Retina (tissue), 1 donor: ENCODE data around the gene SH3PXD2B.
"Not testable (repeated sequence)": the region's sequence is repeated elsewhere in the genome, so short reads cannot be mapped to it uniquely, and the experiment has no call there.

Source experiments
- DNase-seq: peaks from one replicate; pipeline ENCODE4 v3.0.0-alpha.2; 2016

Gene SH3PXD2B

GRCh38 chr5:172485511-172486202, 31.3 kb upstream of the SH3PXD2B start:
- DNase-seq, result no peak

- no peak for DNase-seq
These were observed 30.3 kb upstream of the SH3PXD2B start for GRCh38 chr5:172484664-172485063.

GRCh38 chr5:172482156-172483020, 28.1 kb upstream of the SH3PXD2B start:
- DNase-seq, result no peak

- no peak for DNase-seq
These were observed 26.9 kb upstream of the SH3PXD2B start for GRCh38 chr5:172481011-172481800.

GRCh38 chr5:172479784-172480115, 25.4 kb upstream of the SH3PXD2B start:
- DNase-seq, result no peak

- DNase-seq, result peak; percentile 83
These were observed 24.9 kb upstream of the SH3PXD2B start for GRCh38 chr5:172479034-172479783.

GRCh38 chr5:172478695-172479033, 24.3 kb upstream of the SH3PXD2B start:
- not testable (repeated sequence) for DNase-seq

- no peak for DNase-seq
These were observed 23.9 kb upstream of the SH3PXD2B start for GRCh38 chr5:172478256-172478655.

GRCh38 chr5:172477466-172477865, 23.1 kb upstream of the SH3PXD2B start:
- DNase-seq, result no peak

GRCh38 chr5:172474293-172474692, 20.0 kb upstream of the SH3PXD2B start:
- no peak for DNase-seq

GRCh38 chr5:172473427-172473826, 19.1 kb upstream of the SH3PXD2B start:
- DNase-seq, result no peak

- no peak for DNase-seq
These were observed 15.4 kb upstream of the SH3PXD2B start for GRCh38 chr5:172469697-172470096.

- no peak for DNase-seq
These were observed 11.7 kb upstream of the SH3PXD2B start for GRCh38 chr5:172466062-172466461.

GRCh38 chr5:172463031-172463430, 8.7 kb upstream of the SH3PXD2B start:
- DNase-seq, result no peak

- DNase-seq, result no peak
These were observed 5.4 kb upstream of the SH3PXD2B start for GRCh38 chr5:172459783-172460165.

- DNase-seq, result peak; percentile 65
These were observed 4.9 kb upstream of the SH3PXD2B start for GRCh38 chr5:172458976-172459782.

- no peak for DNase-seq
These were observed 1.9 kb upstream of the SH3PXD2B start for GRCh38 chr5:172456076-172456722.

- no peak for DNase-seq
These were observed 1.3 kb upstream of the SH3PXD2B start for GRCh38 chr5:172455511-172456061.

GRCh38 chr5:172455087-172455381, 709 bp upstream of the SH3PXD2B start:
- no peak for DNase-seq

- peak; percentile 77 for DNase-seq
These were observed 353 bp downstream of the SH3PXD2B start for GRCh38 chr5:172453986-172454357.

- peak; percentile 89 for DNase-seq
These were observed 929 bp downstream of the SH3PXD2B start for GRCh38 chr5:172453206-172453985.
